Measurements from ENCODE around the gene FMO1.

Gene FMO1

DNA sequence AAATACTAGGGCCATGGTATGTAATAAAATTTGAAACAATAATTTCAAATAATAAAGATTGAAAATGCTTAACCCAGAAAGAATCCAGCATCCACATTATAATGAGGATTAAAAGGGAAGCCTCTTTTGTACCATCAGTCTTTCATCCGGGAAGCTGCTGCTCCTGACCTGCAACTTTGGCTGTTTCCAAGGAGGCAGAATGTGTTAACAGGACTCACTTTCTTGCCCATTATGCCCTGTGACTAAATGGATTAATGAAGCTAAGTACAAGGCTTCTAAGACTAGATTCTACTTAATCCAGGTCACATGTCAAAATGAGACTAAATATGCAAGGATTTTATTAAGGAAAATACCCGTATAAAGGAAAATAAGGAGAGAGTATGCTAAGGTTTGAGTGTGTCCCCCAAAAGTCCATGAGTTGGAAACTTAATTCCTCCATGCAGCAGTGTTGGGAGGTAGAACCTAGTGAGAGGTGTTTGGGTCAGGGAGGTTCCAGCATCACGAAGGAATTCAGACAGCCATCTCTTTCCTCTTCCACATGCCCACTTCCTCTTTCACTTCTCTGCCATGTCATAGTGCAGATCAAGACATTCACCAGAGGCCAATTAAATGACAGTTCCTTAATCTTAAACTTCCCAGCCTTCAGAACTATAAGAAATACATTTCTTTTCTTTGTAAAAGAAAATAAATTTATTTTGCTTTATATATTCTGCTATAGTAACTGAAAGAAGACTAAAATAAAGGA lies 35.5 kb upstream of the FMO1 start:
- H3K27ac ChIP-seq = no peak overlapping the region
- ChIA-PET POLR2A (ENCODE audit: low non-redundant PET) (no interaction called here), CTCF (interaction anchor here (0.5 kb wide), 1 partner anchor 150 kb away, joined by 3 read pairs; no protein-coding TSS in a partner anchor)
- DNase-seq (ENCODE audit: low spot score) = no peak
- TF ChIP-seq, protein P1, sequence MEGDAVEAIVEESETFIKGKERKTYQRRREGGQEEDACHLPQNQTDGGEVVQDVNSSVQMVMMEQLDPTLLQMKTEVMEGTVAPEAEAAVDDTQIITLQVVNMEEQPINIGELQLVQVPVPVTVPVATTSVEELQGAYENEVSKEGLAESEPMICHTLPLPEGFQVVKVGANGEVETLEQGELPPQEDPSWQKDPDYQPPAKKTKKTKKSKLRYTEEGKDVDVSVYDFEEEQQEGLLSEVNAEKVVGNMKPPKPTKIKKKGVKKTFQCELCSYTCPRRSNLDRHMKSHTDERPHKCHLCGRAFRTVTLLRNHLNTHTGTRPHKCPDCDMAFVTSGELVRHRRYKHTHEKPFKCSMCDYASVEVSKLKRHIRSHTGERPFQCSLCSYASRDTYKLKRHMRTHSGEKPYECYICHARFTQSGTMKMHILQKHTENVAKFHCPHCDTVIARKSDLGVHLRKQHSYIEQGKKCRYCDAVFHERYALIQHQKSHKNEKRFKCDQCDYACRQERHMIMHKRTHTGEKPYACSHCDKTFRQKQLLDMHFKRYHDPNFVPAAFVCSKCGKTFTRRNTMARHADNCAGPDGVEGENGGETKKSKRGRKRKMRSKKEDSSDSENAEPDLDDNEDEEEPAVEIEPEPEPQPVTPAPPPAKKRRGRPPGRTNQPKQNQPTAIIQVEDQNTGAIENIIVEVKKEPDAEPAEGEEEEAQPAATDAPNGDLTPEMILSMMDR (conservative IDR thresholded peaks at IDR 0.05; ENCODE audit: low read depth) = no peak

DNA sequence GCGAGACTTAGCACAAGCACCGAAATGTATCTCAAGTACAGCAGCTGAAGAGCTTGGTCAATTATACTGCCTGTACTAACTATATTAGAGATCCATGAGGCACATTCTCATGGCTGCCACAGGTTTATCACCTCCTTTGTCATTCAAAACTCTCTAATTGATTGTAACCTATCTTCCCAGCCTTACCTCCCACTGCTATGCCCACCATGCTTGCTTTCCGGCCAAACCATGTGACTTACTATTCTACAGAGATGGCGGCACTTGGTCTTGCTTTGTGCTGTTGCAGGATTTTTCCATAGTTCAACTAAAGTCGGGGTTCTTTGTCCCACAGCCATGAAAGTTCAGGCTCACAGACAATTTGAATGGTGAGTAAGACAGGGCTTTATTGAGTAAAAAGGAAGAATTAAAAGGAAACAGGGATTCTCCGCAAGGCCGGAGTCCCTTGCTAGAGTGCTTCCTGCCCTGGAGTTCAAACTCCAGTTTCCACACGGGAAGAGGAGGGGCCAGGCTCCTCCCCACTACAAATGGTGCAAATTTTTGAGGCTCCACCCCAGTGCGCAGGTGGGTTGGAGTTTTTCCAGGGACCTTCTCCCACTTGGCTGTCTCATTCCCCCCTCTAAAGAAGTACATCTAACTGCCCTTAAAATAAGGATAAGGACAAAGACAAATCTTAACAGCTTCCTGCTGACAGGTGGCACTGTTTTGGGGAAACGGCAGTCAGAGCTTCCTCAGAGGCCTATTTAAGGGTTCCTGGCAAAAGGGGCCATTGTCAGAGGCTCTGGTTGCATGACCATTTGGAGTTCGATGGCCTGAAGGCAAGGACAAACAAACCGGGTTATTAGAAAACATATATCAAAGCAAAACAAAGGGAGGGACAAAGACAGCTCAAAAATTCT lies 34.5 kb upstream of the FMO1 start:
- no peak for DNase-seq (ENCODE audit: low spot score)
- TF ChIP-seq, protein P1 (conservative IDR thresholded peaks at IDR 0.05; ENCODE audit: low read depth) = no peak
- ChIA-PET POLR2A (ENCODE audit: low non-redundant PET) (no interaction called here), CTCF (interaction anchor here (0.5 to 0.7 kb wide), 2 partner anchors 151 to 176 kb away, joined by 3 to 6 read pairs; no protein-coding TSS in a partner anchor)
- H3K27ac ChIP-seq = no peak overlapping the region

DNA sequence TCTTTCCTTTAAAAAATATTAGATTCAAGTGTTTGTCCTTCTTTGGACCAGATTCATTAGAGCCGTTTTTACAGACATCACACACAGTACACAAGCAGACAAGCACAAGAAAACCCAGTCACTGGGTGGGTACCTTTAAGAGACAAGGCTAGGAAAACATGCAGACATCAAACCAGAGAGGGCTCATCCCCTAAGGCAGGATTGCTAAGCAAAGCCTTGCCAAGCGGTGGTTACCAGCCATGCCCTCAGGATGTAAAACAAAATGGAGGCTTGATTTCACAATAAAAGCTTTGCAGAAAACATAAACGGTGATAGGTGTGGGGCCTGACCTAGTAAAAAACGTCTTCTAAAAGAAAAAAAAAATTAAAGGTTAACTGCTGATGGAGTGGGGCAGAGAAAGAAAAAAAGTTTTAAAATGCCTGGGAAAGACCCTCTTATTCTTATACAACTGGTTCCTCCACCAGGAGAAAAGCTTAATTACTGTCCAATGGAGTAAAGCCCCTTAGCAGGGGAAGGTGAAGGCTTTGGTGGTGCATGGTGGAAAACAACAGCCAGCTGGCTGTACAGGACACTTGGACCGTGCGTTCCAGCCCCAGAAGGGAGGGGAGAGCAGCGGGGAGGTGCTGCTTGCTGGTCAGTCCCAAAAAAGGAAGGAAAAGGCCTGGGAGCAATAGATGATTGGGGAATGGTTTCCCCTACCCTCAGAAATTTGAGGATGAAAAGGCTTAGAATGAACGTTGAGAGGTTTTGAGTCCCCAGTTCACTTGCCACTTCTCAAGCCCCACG lies 30.4 kb upstream of the FMO1 start:
- H3K27ac ChIP-seq = no peak overlapping the region
- TF ChIP-seq, protein P1 (conservative IDR thresholded peaks at IDR 0.05; ENCODE audit: low read depth) = no peak
- CTCF ChIA-PET = no interaction called here
- POLR2A ChIA-PET (ENCODE audit: low non-redundant PET) = no interaction called here
- no peak for DNase-seq (ENCODE audit: low spot score)

DNA sequence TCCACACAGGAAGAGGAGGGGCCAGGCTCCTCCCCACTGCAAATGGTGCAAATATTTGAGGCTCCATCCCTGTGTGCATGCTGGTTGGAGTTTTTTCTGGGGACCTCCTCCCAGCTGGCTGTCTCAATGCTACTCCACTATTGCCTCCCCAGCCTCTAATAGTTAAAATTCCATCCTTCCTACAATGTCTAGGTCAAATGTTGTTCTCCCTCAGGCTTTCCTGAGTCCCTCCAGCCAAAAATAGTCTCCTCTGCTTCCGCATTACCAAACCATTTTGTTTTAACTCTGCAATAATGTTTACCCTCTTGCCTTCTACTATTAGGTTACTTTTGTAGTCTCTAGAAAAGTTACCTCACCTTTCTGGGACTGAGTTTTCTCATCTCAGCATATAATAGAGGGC lies 29.6 kb upstream of the FMO1 start:
- ChIA-PET CTCF (no interaction called here), POLR2A (ENCODE audit: low non-redundant PET) (no interaction called here)
- H3K27ac ChIP-seq = no peak overlapping the region
- no peak for DNase-seq (ENCODE audit: low spot score)
- TF ChIP-seq, protein P1 (conservative IDR thresholded peaks at IDR 0.05; ENCODE audit: low read depth) = no peak

DNA sequence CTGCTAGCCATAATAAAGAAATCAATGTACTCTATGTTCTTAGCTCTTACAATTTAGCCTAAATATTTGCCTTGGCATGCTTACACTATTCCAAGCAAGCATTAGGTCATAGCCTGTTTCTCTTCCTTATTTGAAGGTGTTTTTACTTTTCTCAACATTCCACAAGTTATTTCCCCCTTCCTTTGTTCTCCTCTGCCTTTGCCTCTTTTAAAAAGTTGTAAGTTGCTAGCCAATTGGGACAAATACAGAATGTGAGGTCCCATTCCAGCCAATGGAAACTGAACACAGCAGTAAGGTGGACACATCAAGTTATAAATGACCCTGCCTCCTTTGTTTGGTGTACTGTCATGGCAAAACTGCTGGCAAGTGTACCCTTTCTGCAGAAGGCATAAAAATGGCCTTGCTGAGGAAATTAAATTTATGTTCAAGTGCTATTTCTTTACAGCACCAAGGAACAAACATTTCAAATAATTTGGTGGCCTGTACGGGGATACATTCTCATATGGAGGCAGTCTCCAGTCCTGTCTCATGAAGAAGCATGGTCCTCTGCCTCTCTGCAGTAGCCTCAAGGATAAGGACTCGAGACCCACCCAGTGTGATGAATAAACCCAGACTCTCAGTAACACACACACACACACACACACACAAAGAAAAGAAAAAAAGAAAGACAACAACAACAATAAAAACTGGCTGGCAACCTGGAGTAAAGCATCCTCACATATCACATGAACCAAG lies 28.8 kb upstream of the FMO1 start:
- TF ChIP-seq, protein P1 (conservative IDR thresholded peaks at IDR 0.05; ENCODE audit: low read depth) = no peak
- ChIA-PET CTCF (no interaction called here), POLR2A (ENCODE audit: low non-redundant PET) (no interaction called here)
- H3K27ac ChIP-seq = no peak overlapping the region
- DNase-seq (ENCODE audit: low spot score) = no peak

DNA sequence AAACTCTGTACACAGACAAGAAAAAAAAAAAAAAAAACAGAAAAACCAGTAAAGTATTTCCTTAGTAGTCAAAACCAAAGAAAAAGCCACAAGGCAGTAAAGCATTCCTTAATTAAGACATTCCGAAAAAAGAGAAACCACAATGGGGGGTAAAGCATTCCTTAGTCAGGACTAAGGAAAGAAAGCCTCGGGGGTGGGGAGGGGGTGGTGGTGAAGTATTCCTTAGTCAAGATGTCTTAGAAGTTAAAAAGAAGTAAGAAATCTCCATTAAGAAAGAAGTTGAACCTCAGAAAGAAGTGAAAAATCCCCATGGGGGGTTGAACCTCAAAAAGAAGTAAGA lies 28.2 kb upstream of the FMO1 start:
- POLR2A ChIA-PET (ENCODE audit: low non-redundant PET) = no interaction called here
- DNase-seq (ENCODE audit: low spot score) = no peak
- CTCF ChIA-PET = no interaction called here
- TF ChIP-seq, protein P1 (conservative IDR thresholded peaks at IDR 0.05; ENCODE audit: low read depth) = no peak
- H3K27ac ChIP-seq = no peak overlapping the region
